Vagina (tissue), 2 donors: ENCODE data around the gene FBXO36. TPM values are rescaled to one million over a fixed set of nuclear protein-coding genes. Genes with fewer than 3 reads are reported as not detected.

ENCODE experiments used
- DNase-seq, 2 donors: peaks; one replicate each; pipeline ENCODE4 v3.0.0-alpha.2; 2017; ENCODE audit errors: extremely low spot score in 2 of 2
- H3K27ac ChIP-seq: fragments of 200-600 bp; sonication (generic); one replicate; pipeline ENCODE4 v1.5.1; 2019
- H3K27me3 ChIP-seq: fragments of 200-600 bp; sonication (generic); one replicate; pipeline ENCODE4 v1.5.1; 2019
- H3K36me3 ChIP-seq, 2 donors: fragments of 200-600 bp; sonication (generic); one replicate each; pipeline ENCODE4 v1.5.1; 2017 to 2019
- H3K4me1 ChIP-seq: fragments of 200-600 bp; sonication (generic); one replicate; pipeline ENCODE4 v1.5.1; 2019
- H3K4me3 ChIP-seq, 2 donors: fragments of 200-600 bp; sonication (generic); 1 replicate in 1 of 2; 2 replicates in 1 of 2; pipeline ENCODE4 v1.5.1; 2016 to 2019
- H3K9me3 ChIP-seq: fragments of 200-600 bp; sonication (generic); one replicate; pipeline ENCODE4 v1.5.1; 2019
- CTCF ChIP-seq, 3 experiments: fragments of 450-650 bp in 2 of 3; fragments of 200-600 bp in 1 of 3; sonication (generic) in 1 of 3; IDR thresholded peaks; one replicate each; pipeline ENCODE4 v1.5.1; 2017 to 2019; ENCODE audit warnings: antibody characterized with exemption in 3 of 3, mild to moderate bottlenecking in 2 of 3, moderate library complexity in 2 of 3
- POLR2A ChIP-seq, 2 donors: fragments of 450-650 bp; IDR thresholded peaks; one replicate each; pipeline ENCODE4 v1.6.1; 2017; ENCODE audit warnings: antibody characterized with exemption in 2 of 2, mild to moderate bottlenecking in 2 of 2, moderate library complexity in 2 of 2
- POLR2AphosphoS5 ChIP-seq, 2 donors: sonication (generic); formaldehyde crosslinking; IDR thresholded peaks; one replicate each; pipeline ENCODE4 v1.9.0; 2017; ENCODE audit warnings: antibody characterized with exemption in 2 of 2, mild to moderate bottlenecking in 2 of 2, low read depth in 1 of 2; ENCODE audit not compliant: insufficient read depth in 1 of 2
- intact Hi-C: fragments of 100-400 bp; cut with DNase I; formaldehyde crosslinking; loops from one replicate; pipeline ENCODE4 v1.15.1; 2023
- total RNA-seq: library from RNA; depleted of rRNA; stranded (reverse); fragments of >200 nt; gene quantifications from one replicate; pipeline ENCODE4 v1.2.3, GENCODE V29; 2016

Gene FBXO36
- total RNA-seq, 1 donor from 2014 or later = 1.7 TPM

GRCh38 chr2:230012267-230012884 is 90.1 kb downstream of the FBXO36 start:
- Histone ChIP-seq H3K27me3 (no peaks in the 10 kb centered on the region), H3K9me3 (no peaks in the 10 kb centered on the region), H3K4me1 (peaks cover 9% of the 10 kb centered on the region), H3K4me3 (no peak overlapping the region), H3K27ac (no peak overlapping the region), H3K36me3 (no peaks in the 10 kb centered on the region)
- intact Hi-C loops = loop anchor here (10.0 kb wide), 1 partner anchor 602 kb away; no protein-coding TSS in a partner anchor
- no peak for DNase-seq
- no peak for TF ChIP-seq CTCF (IDR thresholded peaks at IDR 0.05)
- TF ChIP-seq POLR2AphosphoS5 (IDR thresholded peaks at IDR 0.05; ENCODE audit: insufficient read depth in 1 of 2, low read depth in 1 of 2) = no peak
- no peak for TF ChIP-seq POLR2A (IDR thresholded peaks at IDR 0.05)

- no peak for TF ChIP-seq POLR2AphosphoS5 (IDR thresholded peaks at IDR 0.05; ENCODE audit: insufficient read depth in 1 of 2, low read depth in 1 of 2)
- TF ChIP-seq CTCF (IDR thresholded peaks at IDR 0.05) = no peak
- no peak for TF ChIP-seq POLR2A (IDR thresholded peaks at IDR 0.05)
- no peak for DNase-seq
- Histone ChIP-seq H3K36me3 (no peaks in the 10 kb centered on the region), H3K4me1 (no peaks in the 10 kb centered on the region), H3K27me3 (no peaks in the 10 kb centered on the region), H3K9me3 (no peaks in the 10 kb centered on the region), H3K27ac (no peak overlapping the region), H3K4me3 (no peak overlapping the region)
- intact Hi-C loops = loop anchor here (10.0 kb wide), 1 partner anchor 598 kb away; no protein-coding TSS in a partner anchor
These were observed 94.5 kb downstream of the FBXO36 start for GRCh38 chr2:230016844-230017243.

GRCh38 chr2:230018153-230018552 is 95.8 kb downstream of the FBXO36 start:
- no peak overlapping the region for H3K4me3 ChIP-seq
- intact Hi-C loops = loop anchor here (10.0 kb wide), 1 partner anchor 597 kb away; no protein-coding TSS in a partner anchor
- no peaks in the 10 kb centered on the region for H3K36me3 ChIP-seq
- H3K4me1 ChIP-seq = no peaks in the 10 kb centered on the region
- H3K27ac ChIP-seq = no peak overlapping the region
- DNase-seq = no peak
- no peaks in the 10 kb centered on the region for H3K27me3 ChIP-seq
- no peaks in the 10 kb centered on the region for H3K9me3 ChIP-seq
- TF ChIP-seq POLR2AphosphoS5 (IDR thresholded peaks at IDR 0.05; ENCODE audit: insufficient read depth in 1 of 2, low read depth in 1 of 2) = no peak
- TF ChIP-seq CTCF (IDR thresholded peaks at IDR 0.05) = no peak
- no peak for TF ChIP-seq POLR2A (IDR thresholded peaks at IDR 0.05)

- intact Hi-C loops = loop anchor here (10.0 kb wide), 1 partner anchor 595 kb away; no protein-coding TSS in a partner anchor
- no peaks in the 10 kb centered on the region for H3K9me3 ChIP-seq
- H3K36me3 ChIP-seq = no peaks in the 10 kb centered on the region
- H3K4me3 ChIP-seq = no peak overlapping the region
- no peaks in the 10 kb centered on the region for H3K4me1 ChIP-seq
- TF ChIP-seq POLR2A (IDR thresholded peaks at IDR 0.05) (no peak), POLR2AphosphoS5 (IDR thresholded peaks at IDR 0.05; ENCODE audit: insufficient read depth in 1 of 2, low read depth in 1 of 2) (no peak), CTCF (IDR thresholded peaks at IDR 0.05) (no peak)
- no peak for DNase-seq
- no peaks in the 10 kb centered on the region for H3K27me3 ChIP-seq
- no peak overlapping the region for H3K27ac ChIP-seq
These were observed 97.4 kb downstream of the FBXO36 start for GRCh38 chr2:230019742-230020141.

- H3K4me1 ChIP-seq = no peaks in the 10 kb centered on the region
- intact Hi-C loops = no loop called here
- no peaks in the 10 kb centered on the region for H3K9me3 ChIP-seq
- TF ChIP-seq POLR2AphosphoS5 (IDR thresholded peaks at IDR 0.05; ENCODE audit: insufficient read depth in 1 of 2, low read depth in 1 of 2) = no peak
- TF ChIP-seq CTCF (IDR thresholded peaks at IDR 0.05) = no peak
- TF ChIP-seq POLR2A (IDR thresholded peaks at IDR 0.05) = no peak
- no peak overlapping the region for H3K4me3 ChIP-seq
- no peak overlapping the region for H3K27ac ChIP-seq
- no peaks in the 10 kb centered on the region for H3K36me3 ChIP-seq
- no peak for DNase-seq
- H3K27me3 ChIP-seq = no peaks in the 10 kb centered on the region
These were observed 101.0 kb downstream of the FBXO36 start for GRCh38 chr2:230023313-230023712.
